ENCODE results near the gene EARS2. TPM values are rescaled to one million over a fixed set of nuclear protein-coding genes. Genes with fewer than 3 reads are reported as not detected.

The EARS2 gene
- total and polyA plus RNA-seq, 9 of the 15 experiments (the other 6 are each of a cell fraction or from before 2014, with no cell fraction given) = 17.6 to 58.6 (median 36.3) TPM

DNA sequence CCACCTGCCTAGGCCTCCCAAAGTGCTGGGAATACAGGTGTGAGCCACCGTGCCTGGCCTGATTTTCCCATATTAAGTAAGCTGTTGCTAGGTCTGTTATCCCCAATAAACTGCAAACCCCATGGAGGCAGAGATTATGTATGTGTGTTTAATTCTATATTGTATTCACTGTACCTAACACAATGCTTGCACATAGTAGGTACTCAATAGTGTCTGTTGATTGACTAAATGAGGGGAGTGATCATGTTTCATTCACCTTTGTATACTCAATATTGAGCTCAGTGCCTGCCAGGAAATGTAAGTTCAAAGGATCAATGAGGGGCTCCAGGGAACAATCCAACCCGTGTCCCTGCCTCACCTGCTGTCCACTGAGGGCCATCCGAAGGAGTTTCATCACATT lies 32.3 kb downstream of the EARS2 start:
- no peak overlapping the region for H3K9ac ChIP-seq (ENCODE audit: insufficient read depth in 1 of 2, low read depth in 2 of 2, low read length in 2 of 2)
- H3K36me3 ChIP-seq (ENCODE audit: control insufficient read depth, insufficient read depth, low read length) = peaks cover 77% of the 10 kb centered on the region; the same call in 2 of the 3 replicates
- no peaks in the 10 kb centered on the region for H3K4me1 ChIP-seq (replicated peaks in 1 of 2; ENCODE audit: control insufficient read depth in 2 of 2, insufficient read depth in 2 of 2, low read length in 2 of 2)
- DNase-seq (ENCODE audit: extremely low read depth in 1 of 4, low spot score in 3 of 4) (no peak), FAIRE-seq (no peak), ATAC-seq (no peak)
- ChIA-PET CTCF (ENCODE audit: low intra/inter-chr PET ratio) (no interaction called here), POLR2A (interaction anchor here (0.7 to 2.0 kb wide), 2 partner anchors 9 to 32 kb away, joined by 3 to 9 read pairs; no protein-coding TSS in a partner anchor)
- no peaks in the 10 kb centered on the region for H3K9me1 ChIP-seq (ENCODE audit: control insufficient read depth, insufficient read depth, low read length)
- H3K79me2 ChIP-seq (ENCODE audit: control insufficient read depth, insufficient read depth, low read length) = no peaks in the 10 kb centered on the region
- no peaks in the 10 kb centered on the region for H3K9me3 ChIP-seq (replicated peaks; ENCODE audit: control insufficient read depth, insufficient read depth, low read depth, low read length)
- no peak overlapping the region for H2AFZ ChIP-seq (ENCODE audit: low read depth, low read length)
- intact Hi-C loops (cut with micrococcal nuclease) (no loop called here), in situ Hi-C loops (cut with MboI) (no loop called here)
- no peaks in the 10 kb centered on the region for H3K27me3 ChIP-seq (ENCODE audit: control insufficient read depth in 2 of 2, insufficient read depth in 2 of 2, low read length in 2 of 2)
- H3K4me2 ChIP-seq (ENCODE audit: insufficient read depth, low read length) = no peak overlapping the region
- TF ChIP-seq PHB (CRISPR knock-in tag; IDR thresholded peaks at IDR 0.05) (no peak), ZKSCAN1 (IDR thresholded peaks at IDR 0.05; ENCODE audit: low read depth, low read length) (peak; percentile 54; the same call in 1 of the 2 replicates)
- WGBS (ENCODE audit: insufficient coverage, low coverage, missing lambda C conversion rate) = 95% methylated on average over 3 of the region's 3 CpGs
- no TSS peak for BruUV-seq (replicated peaks)
- no peaks in the 10 kb centered on the region for H4K20me1 ChIP-seq (replicated peaks; ENCODE audit: control insufficient read depth, insufficient read depth, low read length)
- no peak overlapping the region for H3K27ac ChIP-seq (ENCODE audit: extremely low read depth, low read depth, low read length)
- no peak overlapping the region for H3K4me3 ChIP-seq

DNA sequence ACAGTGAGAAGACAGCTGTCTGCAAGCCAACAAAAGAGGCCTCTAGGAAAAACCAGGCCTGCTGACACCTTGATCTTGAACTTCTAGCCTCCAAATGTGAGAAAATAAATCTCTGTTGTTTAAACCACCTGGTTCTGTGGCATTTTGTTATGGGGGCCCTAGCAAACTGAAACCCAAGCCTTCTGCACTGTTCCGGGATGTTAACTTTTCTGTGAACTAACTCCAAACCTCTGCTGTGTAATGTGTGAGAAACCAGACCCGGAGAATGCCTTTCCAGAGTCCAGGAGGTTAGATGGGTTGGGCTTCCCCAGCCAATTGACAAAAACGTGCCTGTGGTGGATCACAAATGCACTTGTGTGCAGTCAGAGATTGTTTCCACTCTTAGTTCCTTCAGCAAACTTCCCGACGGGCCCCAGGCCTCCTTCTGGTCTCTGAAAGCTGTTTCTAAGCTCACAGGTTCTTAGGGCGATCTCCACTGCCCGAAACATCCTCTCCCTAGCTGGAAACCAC lies 33.2 kb downstream of the EARS2 start:
- no peak overlapping the region for H3K4me3 ChIP-seq
- H3K9me3 ChIP-seq (replicated peaks; ENCODE audit: control insufficient read depth, insufficient read depth, low read depth, low read length) = no peaks in the 10 kb centered on the region
- WGBS (ENCODE audit: insufficient coverage, low coverage, missing lambda C conversion rate) = 76% methylated on average over 7 of the region's 7 CpGs
- ChIA-PET CTCF (ENCODE audit: low intra/inter-chr PET ratio) (no interaction called here), POLR2A (interaction anchor here (2.0 kb wide), 1 partner anchor 10 kb away, joined by 9 read pairs; no protein-coding TSS in a partner anchor)
- intact Hi-C loops (cut with micrococcal nuclease) (no loop called here), in situ Hi-C loops (cut with MboI) (no loop called here)
- FAIRE-seq (no peak), ATAC-seq (no peak), DNase-seq (ENCODE audit: extremely low read depth in 1 of 4, low spot score in 3 of 4) (no peak)
- H3K4me1 ChIP-seq (replicated peaks in 1 of 2; ENCODE audit: control insufficient read depth in 2 of 2, insufficient read depth in 2 of 2, low read length in 2 of 2) = peaks cover 2 to 3% of the 10 kb centered on the region in 2 experiments; a peak in 2 of 5 replicates
- BruUV-seq (replicated peaks) = TSS peak; percentile 27
- no peak overlapping the region for H3K4me2 ChIP-seq (ENCODE audit: insufficient read depth, low read length)
- TF ChIP-seq ZNF707 (CRISPR knock-in tag; conservative IDR thresholded peaks at IDR 0.05) (no peak), ZNF77 (CRISPR knock-in tag; IDR thresholded peaks at IDR 0.05) (no peak), MECOM (CRISPR knock-in tag; IDR thresholded peaks at IDR 0.05) (no peak), ZNF24 (IDR thresholded peaks at IDR 0.05) (no peak), CTBP1 (IDR thresholded peaks at IDR 0.05; ENCODE audit: borderline replicate concordance) (no peak), NR2F6 (CRISPR knock-in tag; IDR thresholded peaks at IDR 0.05) (no peak), ZFP36 (IDR thresholded peaks at IDR 0.05; ENCODE audit: low read depth, low read length, partially characterized antibody) (no peak), SMC3 (conservative IDR thresholded peaks at IDR 0.05; ENCODE audit: insufficient read depth, low read depth, low read length) (no peak)
- TF ChIP-seq, protein P1, sequence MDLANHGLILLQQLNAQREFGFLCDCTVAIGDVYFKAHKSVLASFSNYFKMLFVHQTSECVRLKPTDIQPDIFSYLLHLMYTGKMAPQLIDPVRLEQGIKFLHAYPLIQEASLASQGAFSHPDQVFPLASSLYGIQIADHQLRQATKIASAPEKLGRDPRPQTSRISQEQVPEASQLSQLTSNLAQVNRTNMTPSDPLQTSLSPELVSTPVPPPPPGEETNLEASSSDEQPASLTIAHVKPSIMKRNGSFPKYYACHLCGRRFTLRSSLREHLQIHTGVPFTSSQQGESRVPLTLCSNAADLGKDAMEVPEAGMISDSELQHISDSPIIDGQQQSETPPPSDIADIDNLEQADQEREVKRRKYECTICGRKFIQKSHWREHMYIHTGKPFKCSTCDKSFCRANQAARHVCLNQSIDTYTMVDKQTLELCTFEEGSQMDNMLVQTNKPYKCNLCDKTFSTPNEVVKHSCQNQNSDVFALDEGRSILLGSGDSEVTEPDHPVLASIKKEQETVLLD (IDR thresholded peaks at IDR 0.05) = no peak
- no peak overlapping the region for H2AFZ ChIP-seq (ENCODE audit: low read depth, low read length)
- H3K27me3 ChIP-seq (ENCODE audit: control insufficient read depth in 2 of 2, insufficient read depth in 2 of 2, low read length in 2 of 2) = no peaks in the 10 kb centered on the region
- no peaks in the 10 kb centered on the region for H3K9me1 ChIP-seq (ENCODE audit: control insufficient read depth, insufficient read depth, low read length)
- peaks cover 76% of the 10 kb centered on the region; the same call in 2 of the 3 replicates for H3K36me3 ChIP-seq (ENCODE audit: control insufficient read depth, insufficient read depth, low read length)
- H4K20me1 ChIP-seq (replicated peaks; ENCODE audit: control insufficient read depth, insufficient read depth, low read length) = no peaks in the 10 kb centered on the region
- H3K27ac ChIP-seq (ENCODE audit: extremely low read depth, low read depth, low read length) = no peak overlapping the region
- H3K79me2 ChIP-seq (ENCODE audit: control insufficient read depth, insufficient read depth, low read length) = no peaks in the 10 kb centered on the region
- no peak overlapping the region for H3K9ac ChIP-seq (ENCODE audit: insufficient read depth in 1 of 2, low read depth in 2 of 2, low read length in 2 of 2)
